ENCODE data around the gene DPP7. TPM values are rescaled to one million over a fixed set of nuclear protein-coding genes. Genes with fewer than 3 reads are reported as not detected.

The DPP7 gene
- 67.8 and 115 TPM in 2 replicates for total RNA-seq

GRCh38 chr9:137114613-137115393, at the start of gene DPP7:
DPP7 (minus strand) TSS chr9:137114733; CDS start chr9:137114713, 20 bp downstream.

GRCh38 chr9:137138722-137139467, 24.4 kb upstream of the DPP7 start, which contains the start of gene GRIN1:
GRIN1 (plus strand) TSS chr9:137139154; CDS start chr9:137139487, 333 bp downstream.

GRCh38 chr9:137086531-137087408, 27.8 kb downstream of the DPP7 start, which contains the start of gene MAN1B1:
MAN1B1 (plus strand) TSS chr9:137086985; CDS start chr9:137087000, 15 bp downstream.

GRCh38 chr9:137077010-137077747, 37.4 kb downstream of the DPP7 start, which contains the start of gene UAP1L1:
UAP1L1 (plus strand) TSS chr9:137077517; CDS start chr9:137077533, 16 bp downstream.

GRCh38 chr9:137070201-137070905, 44.2 kb downstream of the DPP7 start, which contains the start of gene SAPCD2:
SAPCD2 (minus strand) TSS chr9:137070557; CDS start chr9:137070460, 97 bp downstream.

Other genes starting within 250 kb of the DPP7 start
- gene EDF1, start 248.4 kb downstream of the DPP7 start, total RNA-seq: 386 and 552 TPM in 2 replicates
- gene TRAF2, start 228.2 kb downstream of the DPP7 start, total RNA-seq: 6.0 and 9.2 TPM in 2 replicates
- 107 and 184 TPM in 2 replicates for gene FBXW5, start 170.0 kb downstream of the DPP7 start, total RNA-seq
- gene C8G, start 169.5 kb downstream of the DPP7 start, total RNA-seq: 0.32 and 0.69 TPM in 2 replicates
- not detected in 2 replicates for gene LCN12, start 162.5 kb downstream of the DPP7 start, total RNA-seq
- 0.79 and 6.0 TPM in 2 replicates for gene PTGDS, start 137.2 kb downstream of the DPP7 start, total RNA-seq
- gene LCNL1, start 131.7 kb downstream of the DPP7 start, total RNA-seq: 0.16 and 0.34 TPM in 2 replicates
- 5.8 and 8.5 TPM in 2 replicates for gene PAXX, start 122.3 kb downstream of the DPP7 start, total RNA-seq
- gene CLIC3, start 118.2 kb downstream of the DPP7 start, total RNA-seq: 6.8 and 8.2 TPM in 2 replicates
- gene ABCA2, start 86.5 kb downstream of the DPP7 start, total RNA-seq: 14.2 and 23.9 TPM in 2 replicates
- not detected in 2 replicates for gene FUT7, start 82.6 kb downstream of the DPP7 start, total RNA-seq
- 11.5 and 13.1 TPM in 2 replicates for gene NPDC1, start 68.6 kb downstream of the DPP7 start, total RNA-seq
- gene ENTPD2, start 60.7 kb downstream of the DPP7 start, total RNA-seq: under 0.01 TPM in 1 of 2 replicates, not detected in the other
- 0.26 and 0.47 TPM in 2 replicates for gene SAPCD2, start 44.2 kb downstream of the DPP7 start, total RNA-seq
- 16.2 and 18.1 TPM in 2 replicates for gene UAP1L1, start 37.2 kb downstream of the DPP7 start, total RNA-seq
- 73.7 and 76.9 TPM in 2 replicates for gene MAN1B1, start 27.7 kb downstream of the DPP7 start, total RNA-seq
- gene GRIN1, start 24.4 kb upstream of the DPP7 start, total RNA-seq: under 0.01 TPM in 1 of 2 replicates, not detected in the other
- not detected in 2 replicates for gene LRRC26, start 55.3 kb upstream of the DPP7 start, total RNA-seq
- not detected in 2 replicates for gene TMEM210, start 57.3 kb upstream of the DPP7 start, total RNA-seq
- 27.1 and 29.3 TPM in 2 replicates for gene ANAPC2, start 73.8 kb upstream of the DPP7 start, total RNA-seq
- gene SSNA1, start 73.9 kb upstream of the DPP7 start, total RNA-seq: 58.4 and 64.2 TPM in 2 replicates
- gene TPRN, start 86.0 kb upstream of the DPP7 start, total RNA-seq: 3.9 and 5.4 TPM in 2 replicates
- gene TMEM203, start 90.9 kb upstream of the DPP7 start, total RNA-seq: 26.8 and 30.9 TPM in 2 replicates
- 2.2 and 2.3 TPM in 2 replicates for gene NDOR1, start 91.0 kb upstream of the DPP7 start, total RNA-seq
- gene RNF208, start 107.5 kb upstream of the DPP7 start, total RNA-seq: 0.09 and 0.16 TPM in 2 replicates
- 0.17 and 0.63 TPM in 2 replicates for gene CYSRT1, start 110.4 kb upstream of the DPP7 start, total RNA-seq
- gene RNF224, start 112.8 kb upstream of the DPP7 start, total RNA-seq: 0.09 TPM in 1 of 2 replicates, not detected in the other
- gene SLC34A3, start 116.2 kb upstream of the DPP7 start, total RNA-seq: not detected in 2 replicates
- gene TUBB4B, start 126.6 kb upstream of the DPP7 start, total RNA-seq: 84.7 and 125 TPM in 2 replicates
- 0.16 TPM in 1 of 2 replicates, not detected in the other for gene STPG3, start 136.6 kb upstream of the DPP7 start, total RNA-seq
- gene NELFB, start 140.6 kb upstream of the DPP7 start, total RNA-seq: 39.2 and 49.2 TPM in 2 replicates
- 5.8 and 11.5 TPM in 2 replicates for gene TOR4A, start 163.0 kb upstream of the DPP7 start, total RNA-seq
- gene NRARP, start 187.5 kb upstream of the DPP7 start, total RNA-seq: 0.09 and 0.16 TPM in 2 replicates